Lung (tissue), 12 donors: ENCODE results near the gene CCDC149. TPM values are rescaled to one million over a fixed set of nuclear protein-coding genes. Genes with fewer than 3 reads are reported as not detected.

ENCODE experiments used
- ATAC-seq: fragments of 200-7000 bp; cut with Tn5 transposase; one replicate; pipeline ENCODE4 v1.9.1; 2020; ENCODE audit warnings: moderate number of reproducible peaks; ENCODE audit not compliant: insufficient read depth, low FRiP score
- DNase-seq, 3 donors: peaks; one replicate each; pipeline ENCODE4 v3.0.0-alpha.2; 2013 to 2017
- H3K27ac ChIP-seq, 2 donors: one replicate each; pipeline ENCODE4 v1.5.1; 2013; ENCODE audit warnings: mild to moderate bottlenecking in 2 of 2, moderate library complexity in 2 of 2, control low read depth in 1 of 2, inconsistent platforms in 1 of 2, low read depth in 1 of 2, low read length in 1 of 2
- H3K27me3 ChIP-seq, 3 donors: one replicate each; pipeline ENCODE4 v1.5.1; 2013; ENCODE audit warnings: low read length in 2 of 3; ENCODE audit not compliant: control insufficient read depth in 3 of 3, insufficient read depth in 3 of 3
- H3K36me3 ChIP-seq, 4 donors: one replicate each; pipeline ENCODE4 v1.5.1; 2013; ENCODE audit warnings: low read length in 4 of 4, mild to moderate bottlenecking in 1 of 4, moderate library complexity in 1 of 4; ENCODE audit not compliant: control insufficient read depth in 4 of 4, insufficient read depth in 4 of 4
- H3K4me1 ChIP-seq, 5 donors: one replicate each; pipeline ENCODE4 v1.5.1; 2013; ENCODE audit warnings: low read length in 5 of 5, mild to moderate bottlenecking in 2 of 5, moderate library complexity in 1 of 5; ENCODE audit not compliant: control insufficient read depth in 5 of 5, insufficient read depth in 5 of 5
- H3K4me3 ChIP-seq: one replicate; pipeline ENCODE4 v1.5.1; 2013; ENCODE audit warnings: mild to moderate bottlenecking, control low read depth, moderate library complexity
- H3K9ac ChIP-seq, 2 donors: one replicate each; pipeline ENCODE4 v1.5.1; 2013; ENCODE audit warnings: low read length in 2 of 2, control low read depth in 1 of 2; ENCODE audit not compliant: insufficient read depth in 1 of 2
- H3K9me3 ChIP-seq, 4 donors: one replicate each; pipeline ENCODE4 v1.5.1; 2013; ENCODE audit warnings: low read length in 3 of 4, mild to moderate bottlenecking in 1 of 4, moderate library complexity in 1 of 4; ENCODE audit not compliant: control insufficient read depth in 4 of 4, insufficient read depth in 3 of 4
- WGBS, 2 donors: extraction: QIAGEN DNeasy Blood & Tissue Kit; methylation state at CpG; one replicate each; pipeline ENCODE4 v1.1.7; 2013; 5-methylcytosine and 5-hydroxymethylcytosine counted together
- polyA plus RNA-seq, 2 donors: library from polyadenylated mRNA; stranded (reverse); fragments of 200-250 nt; gene quantifications; one replicate each; pipeline ENCODE4 v1.2.1, GENCODE V29; 2013
- total RNA-seq, 2 donors: library from RNA; depleted of rRNA in 1 of 2; stranded (reverse); fragments of >200 nt in 1 of 2; gene quantifications; one replicate each; pipeline ENCODE4 v1.2.1, GENCODE V29; 2014 to 2021
- TF ChIP-seq, protein P1 (sequence below): IDR thresholded peaks from 2 replicates; pipeline ENCODE4 v1.5.1; 2012; ENCODE audit warnings: mild to moderate bottlenecking; ENCODE audit errors: control extremely low read depth, extremely low read depth
- donor health status: control.
- donor health status: control.
- donor health status: Bipolar disorder and iron deficiency.
- donor health status: healthy.
- donor health status: DM: yes; HTN: yes; CAD: no.

CCDC149 gene
- total and polyA plus RNA-seq, 4 donors: 8.6 to 21.4 (median 17.1) TPM

DNA sequence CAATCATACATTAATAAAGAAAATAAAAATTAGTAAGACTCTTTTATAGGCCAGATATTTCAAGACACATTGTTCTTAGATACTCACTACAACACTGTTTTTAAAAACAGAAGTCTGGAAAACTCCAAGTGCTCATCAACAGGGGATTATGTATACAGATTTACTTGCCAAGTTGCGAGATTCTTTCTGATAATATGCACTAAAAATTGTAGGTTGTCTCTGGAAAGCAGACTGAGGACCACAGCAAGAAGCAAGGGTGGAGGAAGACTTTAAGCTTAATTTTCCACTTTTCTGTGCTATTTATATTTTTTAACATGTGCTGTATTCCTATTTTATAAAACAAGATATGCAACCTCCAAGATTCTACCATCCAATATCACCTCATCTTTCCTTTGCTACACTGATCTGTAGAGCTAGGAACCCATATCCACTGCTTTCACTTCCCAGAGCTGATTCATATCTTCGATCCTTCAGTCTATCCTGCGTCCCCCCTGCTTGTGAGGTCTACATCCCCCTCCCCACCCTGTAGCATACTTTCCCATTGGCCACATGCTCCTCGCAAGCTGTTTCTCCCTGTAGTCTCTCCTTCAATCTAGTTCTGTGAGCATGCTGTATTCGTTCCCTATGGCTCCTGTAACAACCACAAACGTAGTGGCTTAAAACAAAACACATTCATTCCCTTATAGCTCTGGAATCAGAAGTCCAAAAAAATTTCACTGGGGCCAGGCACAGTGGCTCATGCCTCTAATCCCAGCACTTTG, 101.8 kb downstream of the CCDC149 start:
- no peak overlapping the region for H3K9ac ChIP-seq
- WGBS, 2 donors: 92 to 94% methylated on average over 6 of the region's 6 CpGs
- no peak for ATAC-seq
- H3K4me3 ChIP-seq: no peak overlapping the region
- no peak for DNase-seq
- H3K27ac ChIP-seq: no peak overlapping the region
- H3K4me1 ChIP-seq: no peaks in the 10 kb centered on the region
- TF ChIP-seq, protein P1, sequence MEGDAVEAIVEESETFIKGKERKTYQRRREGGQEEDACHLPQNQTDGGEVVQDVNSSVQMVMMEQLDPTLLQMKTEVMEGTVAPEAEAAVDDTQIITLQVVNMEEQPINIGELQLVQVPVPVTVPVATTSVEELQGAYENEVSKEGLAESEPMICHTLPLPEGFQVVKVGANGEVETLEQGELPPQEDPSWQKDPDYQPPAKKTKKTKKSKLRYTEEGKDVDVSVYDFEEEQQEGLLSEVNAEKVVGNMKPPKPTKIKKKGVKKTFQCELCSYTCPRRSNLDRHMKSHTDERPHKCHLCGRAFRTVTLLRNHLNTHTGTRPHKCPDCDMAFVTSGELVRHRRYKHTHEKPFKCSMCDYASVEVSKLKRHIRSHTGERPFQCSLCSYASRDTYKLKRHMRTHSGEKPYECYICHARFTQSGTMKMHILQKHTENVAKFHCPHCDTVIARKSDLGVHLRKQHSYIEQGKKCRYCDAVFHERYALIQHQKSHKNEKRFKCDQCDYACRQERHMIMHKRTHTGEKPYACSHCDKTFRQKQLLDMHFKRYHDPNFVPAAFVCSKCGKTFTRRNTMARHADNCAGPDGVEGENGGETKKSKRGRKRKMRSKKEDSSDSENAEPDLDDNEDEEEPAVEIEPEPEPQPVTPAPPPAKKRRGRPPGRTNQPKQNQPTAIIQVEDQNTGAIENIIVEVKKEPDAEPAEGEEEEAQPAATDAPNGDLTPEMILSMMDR: no peak
- H3K36me3 ChIP-seq: peaks cover 0 to 8% (median 6%) of the 10 kb centered on the region in 4 donors
- no peaks in the 10 kb centered on the region for H3K27me3 ChIP-seq
- H3K9me3 ChIP-seq: peaks cover 0 to 4% (median 0%) of the 10 kb centered on the region in 4 donors

DNA sequence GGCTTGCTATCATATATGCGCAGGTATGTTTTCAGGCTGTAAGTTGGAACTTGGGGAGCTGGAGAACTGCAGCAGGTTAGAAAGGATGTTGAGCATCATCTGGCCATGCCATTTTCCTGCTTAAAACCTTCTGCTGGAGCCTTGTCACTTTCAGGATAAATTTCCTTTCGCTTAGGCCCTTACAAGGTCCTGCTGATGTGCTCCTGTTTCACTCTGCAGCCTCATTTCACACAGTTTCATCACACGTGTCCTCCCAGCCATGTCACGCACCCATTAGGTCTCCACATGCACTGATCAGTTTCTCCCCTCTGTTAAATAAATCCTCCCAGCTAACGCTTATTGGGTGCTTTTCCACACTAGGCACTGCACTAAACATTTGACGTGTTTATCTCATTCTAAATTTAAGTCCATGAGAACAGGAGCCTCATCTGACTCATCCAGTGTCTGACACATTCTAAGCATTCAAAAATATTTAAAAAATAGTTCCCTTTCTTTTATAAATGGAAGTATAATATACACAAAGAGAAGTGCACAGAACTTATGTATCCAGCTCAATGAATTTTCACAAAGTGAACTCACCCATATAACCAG, 102.9 kb downstream of the CCDC149 start:
- TF ChIP-seq, protein P1: no peak
- no peak for DNase-seq
- H3K4me1 ChIP-seq: peaks cover 0 to 7% (median 0%) of the 10 kb centered on the region in 5 donors
- no peak for ATAC-seq
- WGBS, 2 donors: 93 to 94% methylated on average over 6 of the region's 6 CpGs
- H3K27me3 ChIP-seq: no peaks in the 10 kb centered on the region
- no peak overlapping the region for H3K4me3 ChIP-seq
- H3K27ac ChIP-seq: no peak overlapping the region
- H3K9ac ChIP-seq: no peak overlapping the region
- peaks cover 0 to 8% (median 6%) of the 10 kb centered on the region in 4 donors for H3K36me3 ChIP-seq
- peaks cover 0 to 4% (median 0%) of the 10 kb centered on the region in 4 donors for H3K9me3 ChIP-seq

DNA sequence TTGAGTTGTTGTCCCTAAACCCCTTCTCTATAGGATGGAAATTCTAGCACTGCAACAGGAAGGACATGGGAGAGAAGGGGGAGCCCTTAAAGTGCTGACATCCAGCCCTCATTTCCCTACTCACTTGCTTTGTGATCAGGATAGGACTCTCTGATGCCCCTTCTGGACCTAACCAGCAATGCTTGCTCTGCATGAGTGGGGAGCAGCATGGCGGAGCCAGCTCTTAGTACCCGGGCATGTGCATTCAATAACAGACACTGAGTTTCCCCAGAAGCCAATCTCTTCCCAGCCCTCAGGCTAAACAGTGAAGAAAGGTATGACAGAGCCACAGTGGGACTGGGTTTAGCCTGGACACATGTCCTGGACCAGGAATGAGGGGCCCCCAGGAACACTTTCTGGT, 103.5 kb downstream of the CCDC149 start:
- H3K27me3 ChIP-seq: no peaks in the 10 kb centered on the region
- no peak overlapping the region for H3K27ac ChIP-seq
- TF ChIP-seq, protein P1: no peak
- 90 to 96% methylated on average over 2 of the region's 2 CpGs for WGBS, 2 donors
- H3K4me3 ChIP-seq: no peak overlapping the region
- H3K36me3 ChIP-seq: peaks cover 0 to 8% (median 6%) of the 10 kb centered on the region in 4 donors
- ATAC-seq (no peak), DNase-seq (no peak)
- no peak overlapping the region for H3K9ac ChIP-seq
- peaks cover 0 to 7% (median 0%) of the 10 kb centered on the region in 5 donors for H3K4me1 ChIP-seq
- peaks cover 0 to 4% (median 0%) of the 10 kb centered on the region in 4 donors for H3K9me3 ChIP-seq
